HCEC 1CT (cell line): ENCODE results near the gene LPIN1.
A peak's percentile ranks its signal among the peaks of the same experiment; 100 is the strongest.

Source experiments
- DNase-seq: peaks from one replicate; pipeline ENCODE4 v3.0.0-alpha.2; 2017

LPIN1 gene, protein sequence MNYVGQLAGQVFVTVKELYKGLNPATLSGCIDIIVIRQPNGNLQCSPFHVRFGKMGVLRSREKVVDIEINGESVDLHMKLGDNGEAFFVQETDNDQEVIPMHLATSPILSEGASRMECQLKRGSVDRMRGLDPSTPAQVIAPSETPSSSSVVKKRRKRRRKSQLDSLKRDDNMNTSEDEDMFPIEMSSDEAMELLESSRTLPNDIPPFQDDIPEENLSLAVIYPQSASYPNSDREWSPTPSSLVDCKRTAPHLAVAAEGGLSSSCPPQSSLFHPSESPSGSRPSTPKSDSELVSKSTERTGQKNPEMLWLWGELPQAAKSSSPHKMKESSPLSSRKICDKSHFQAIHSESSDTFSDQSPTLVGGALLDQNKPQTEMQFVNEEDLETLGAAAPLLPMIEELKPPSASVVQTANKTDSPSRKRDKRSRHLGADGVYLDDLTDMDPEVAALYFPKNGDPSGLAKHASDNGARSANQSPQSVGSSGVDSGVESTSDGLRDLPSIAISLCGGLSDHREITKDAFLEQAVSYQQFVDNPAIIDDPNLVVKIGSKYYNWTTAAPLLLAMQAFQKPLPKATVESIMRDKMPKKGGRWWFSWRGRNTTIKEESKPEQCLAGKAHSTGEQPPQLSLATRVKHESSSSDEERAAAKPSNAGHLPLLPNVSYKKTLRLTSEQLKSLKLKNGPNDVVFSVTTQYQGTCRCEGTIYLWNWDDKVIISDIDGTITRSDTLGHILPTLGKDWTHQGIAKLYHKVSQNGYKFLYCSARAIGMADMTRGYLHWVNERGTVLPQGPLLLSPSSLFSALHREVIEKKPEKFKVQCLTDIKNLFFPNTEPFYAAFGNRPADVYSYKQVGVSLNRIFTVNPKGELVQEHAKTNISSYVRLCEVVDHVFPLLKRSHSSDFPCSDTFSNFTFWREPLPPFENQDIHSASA

DNA sequence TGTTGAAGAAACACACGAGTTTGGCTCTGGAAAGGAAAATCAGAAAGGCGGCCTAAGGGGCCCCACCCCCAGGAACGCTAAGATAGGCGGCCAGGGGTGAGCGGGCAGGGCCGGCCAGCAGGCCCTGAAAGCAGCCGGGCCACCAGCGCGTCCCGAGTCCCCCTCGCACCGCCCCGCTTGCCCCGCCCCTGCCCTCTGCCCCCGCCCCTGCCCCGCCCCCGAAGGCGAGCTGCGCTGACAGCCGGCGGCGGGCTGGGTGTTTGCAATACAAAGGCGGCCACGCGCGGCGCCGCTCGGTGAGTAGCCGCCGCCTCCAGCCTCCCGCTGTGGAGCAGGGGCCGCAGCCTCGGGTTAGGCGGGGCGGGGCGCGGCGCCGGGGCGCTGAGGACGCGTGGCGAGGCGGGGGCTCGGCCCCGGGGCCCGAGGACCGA lies at the start of gene LPIN1:
Gene LPIN1 (plus strand): TSS at position 257 of the 431 bp plus-strand sequence. CDS start 18,910 bp downstream, outside the sequence.
- DNase-seq: peak; percentile 87

DNA sequence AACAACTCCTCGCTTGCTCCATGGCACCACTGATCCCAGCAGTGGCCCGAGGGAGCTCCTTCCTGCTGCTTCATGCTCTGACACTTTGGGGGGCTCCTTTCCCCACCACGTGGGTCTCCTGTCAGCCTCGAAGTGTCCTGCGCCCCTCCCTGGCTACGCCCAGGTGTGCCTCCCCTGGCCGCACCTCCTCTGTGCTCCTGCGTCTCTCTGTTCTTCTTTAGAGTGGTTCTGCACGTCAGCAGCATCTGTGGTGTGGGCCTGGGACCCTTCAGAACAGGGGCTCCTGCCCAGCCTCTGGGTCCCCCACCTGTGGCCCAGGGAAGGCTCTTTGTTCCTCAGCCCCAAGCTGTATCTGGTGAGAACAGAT lies 49.7 kb upstream of the LPIN1 start:
- DNase-seq: no peak

GRCh38 chr2:11697103-11697871 lies 49.1 kb upstream of the LPIN1 start:
- DNase-seq: peak; percentile 86

DNA sequence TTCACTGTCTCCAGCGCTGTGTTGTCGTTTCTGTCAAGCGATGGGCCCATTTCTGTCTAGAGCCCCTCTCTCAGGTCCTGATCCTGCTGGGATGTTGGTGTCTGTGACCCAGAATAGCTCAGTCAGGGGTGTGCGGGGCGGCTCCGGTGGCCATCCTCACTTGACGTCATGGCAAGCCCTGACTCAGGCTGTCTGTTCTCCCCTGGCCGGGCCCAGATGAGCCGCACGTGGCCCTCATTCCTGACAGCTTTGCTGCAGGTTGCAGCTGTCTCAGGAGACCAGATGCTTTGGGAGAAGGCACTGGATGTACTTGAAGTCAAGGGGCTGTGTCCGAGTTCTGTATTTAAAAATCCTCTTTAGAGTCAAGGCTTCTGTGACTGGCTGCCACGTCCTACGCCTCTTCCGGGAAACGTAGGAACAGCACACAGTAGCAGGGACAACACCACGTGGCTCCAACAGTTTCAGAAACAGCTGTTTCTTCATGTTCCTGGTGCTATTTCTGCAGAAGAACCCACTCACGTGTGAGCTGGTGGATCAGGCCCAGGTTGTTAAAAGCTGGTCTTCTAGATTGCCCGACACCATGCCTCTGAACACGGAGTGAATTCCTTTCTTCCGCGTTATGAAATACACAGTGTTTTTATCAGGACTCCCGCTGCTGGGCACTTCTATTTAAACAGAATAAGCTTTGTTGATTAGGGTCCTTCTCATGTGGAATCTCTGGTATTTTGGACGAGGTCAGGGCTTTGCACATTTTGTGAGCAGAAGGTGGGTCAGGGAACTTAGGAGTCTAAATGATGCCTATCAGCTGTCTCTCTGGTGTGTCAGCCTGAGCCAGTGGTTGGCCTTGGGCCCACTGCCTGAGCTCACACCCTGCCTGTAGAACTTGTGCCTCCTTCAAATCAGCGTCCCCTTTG lies 48.2 kb upstream of the LPIN1 start:
- peak; percentile 90 for DNase-seq

DNA sequence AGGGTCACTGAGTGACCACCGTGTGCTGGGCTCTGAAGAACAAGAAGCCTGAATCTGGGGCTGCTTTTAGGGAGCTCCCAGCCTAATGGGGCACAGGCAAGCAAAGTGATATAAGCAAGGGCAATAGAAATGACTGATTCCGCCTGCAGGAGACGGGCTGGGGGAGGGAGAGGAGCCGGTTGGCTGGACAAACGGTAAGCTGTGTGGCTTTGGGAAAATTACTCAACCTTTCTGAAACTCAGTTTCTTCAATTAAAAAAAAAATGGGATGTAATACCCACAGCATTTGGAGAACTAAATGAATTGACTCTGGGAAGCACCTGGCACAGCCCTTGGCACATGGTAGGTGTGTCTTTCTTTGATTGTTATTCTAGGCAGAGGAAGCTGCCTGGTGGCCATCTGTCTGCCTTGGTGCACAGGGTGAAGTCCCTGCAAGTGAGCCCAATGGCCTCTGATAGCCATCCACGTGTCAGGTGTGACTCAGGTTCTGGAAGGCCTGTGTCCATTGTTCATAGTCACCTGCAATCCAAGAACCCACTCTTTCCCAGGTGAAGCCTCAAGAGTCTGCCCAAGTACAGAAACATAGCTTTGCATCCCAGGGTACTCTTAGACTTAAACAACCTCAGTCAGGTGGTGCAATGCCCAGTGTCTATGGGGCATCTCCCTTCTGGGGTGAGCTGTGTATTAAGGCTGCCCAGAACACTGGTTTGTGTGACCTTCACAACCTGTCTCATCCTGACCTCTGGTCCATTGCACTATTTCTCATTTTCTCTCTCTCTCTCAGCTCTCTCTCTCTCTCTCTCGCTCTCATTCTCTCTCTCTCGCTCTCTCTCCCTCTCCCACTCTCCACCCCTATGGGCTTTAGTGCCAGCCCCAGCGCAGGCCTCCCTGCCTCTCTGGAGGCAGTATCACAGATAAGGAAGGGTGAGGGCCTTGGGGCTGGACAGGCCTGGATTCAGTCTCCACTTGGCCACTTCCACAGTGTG lies 46.5 kb upstream of the LPIN1 start:
- no peak for DNase-seq

DNA sequence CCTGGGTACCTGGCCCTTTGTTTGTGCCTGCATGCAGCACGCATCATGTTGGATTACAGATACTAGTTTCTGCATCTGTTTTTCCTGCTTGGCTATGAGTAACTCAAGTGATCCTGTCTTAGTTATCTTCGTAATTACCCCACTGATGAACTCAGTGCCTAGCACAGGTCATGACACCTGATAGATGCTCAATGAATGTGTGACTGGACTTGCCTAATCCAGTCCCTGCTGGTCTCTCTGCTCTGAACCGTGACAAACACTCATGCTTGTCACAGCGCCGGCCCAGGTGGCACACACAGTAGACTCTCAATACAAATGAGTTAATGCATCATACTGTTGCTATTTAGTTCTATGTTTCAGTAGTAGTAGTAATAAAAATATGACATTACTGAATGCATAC lies 45.2 kb upstream of the LPIN1 start:
- DNase-seq: no peak

DNA sequence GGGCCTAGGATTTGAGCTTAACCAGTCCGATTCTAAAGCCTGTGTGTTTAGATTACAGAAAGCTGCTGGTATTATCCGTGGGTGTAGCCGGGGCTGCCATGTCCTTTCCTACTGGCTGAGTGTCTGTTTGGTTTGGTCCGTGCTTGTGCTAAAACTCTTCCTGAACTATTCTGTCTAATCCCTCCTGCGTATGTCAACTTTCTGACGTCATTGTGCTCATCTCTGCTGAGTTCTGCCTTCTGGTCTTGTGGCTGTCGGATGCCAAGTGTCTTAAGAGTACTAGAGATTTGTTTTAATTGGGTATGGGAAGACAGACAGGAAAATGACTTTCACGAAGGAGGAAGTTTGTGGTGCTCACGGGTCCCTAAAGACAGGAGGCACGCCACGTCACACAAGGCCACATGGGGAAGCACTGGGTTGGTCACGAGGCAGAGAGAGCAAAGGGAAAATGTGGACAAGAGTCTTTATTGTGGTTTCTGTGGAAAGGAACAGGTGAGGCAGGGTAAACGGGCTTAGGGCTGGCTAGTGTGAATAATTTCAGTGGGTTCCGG lies 44.6 kb upstream of the LPIN1 start:
- DNase-seq: peak; percentile 46

- DNase-seq: no peak
These were observed 43.5 kb upstream of the LPIN1 start for GRCh38 chr2:11702946-11703345.

DNA sequence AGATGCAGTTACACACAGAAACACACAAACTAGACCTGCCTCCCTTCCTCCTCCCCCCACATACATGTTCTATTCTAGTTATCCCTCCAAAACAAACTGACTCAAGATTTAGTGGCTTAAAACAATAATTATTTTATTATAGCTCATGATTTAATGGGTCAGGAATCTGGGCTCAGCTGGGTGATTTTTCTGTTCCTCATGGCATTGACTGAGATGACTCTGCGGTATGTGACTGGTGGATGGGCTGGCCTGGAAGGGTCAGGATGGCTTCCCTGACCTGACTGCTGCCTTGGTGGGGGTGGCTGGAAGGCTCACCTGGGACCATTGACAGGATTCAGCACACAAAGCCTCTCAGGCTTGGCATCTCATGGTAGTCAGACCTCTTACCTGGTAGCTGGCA lies 42.7 kb upstream of the LPIN1 start:
- DNase-seq: peak; percentile 73

GRCh38 chr2:11705063-11705462 lies 41.4 kb upstream of the LPIN1 start:
- DNase-seq: no peak

DNA sequence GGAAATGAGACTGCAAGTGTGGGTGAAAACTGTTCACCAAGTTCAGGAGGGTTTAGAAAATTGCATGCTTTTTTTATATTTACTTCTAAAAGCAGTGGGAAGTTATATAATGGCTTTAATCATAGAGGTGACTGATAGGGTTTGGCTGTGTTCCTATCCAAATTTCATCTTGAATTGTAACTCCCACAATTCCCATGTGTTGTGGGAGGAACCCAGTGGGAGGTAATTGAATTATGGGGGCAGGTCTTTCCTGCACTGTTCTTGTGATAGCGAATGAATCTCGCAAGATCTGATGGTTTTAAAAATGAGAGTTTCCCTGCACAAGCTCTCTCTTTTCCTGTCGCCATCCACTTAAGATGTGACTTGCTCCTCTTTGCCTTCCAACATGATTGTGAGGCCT lies 40.7 kb upstream of the LPIN1 start:
- no peak for DNase-seq

DNA sequence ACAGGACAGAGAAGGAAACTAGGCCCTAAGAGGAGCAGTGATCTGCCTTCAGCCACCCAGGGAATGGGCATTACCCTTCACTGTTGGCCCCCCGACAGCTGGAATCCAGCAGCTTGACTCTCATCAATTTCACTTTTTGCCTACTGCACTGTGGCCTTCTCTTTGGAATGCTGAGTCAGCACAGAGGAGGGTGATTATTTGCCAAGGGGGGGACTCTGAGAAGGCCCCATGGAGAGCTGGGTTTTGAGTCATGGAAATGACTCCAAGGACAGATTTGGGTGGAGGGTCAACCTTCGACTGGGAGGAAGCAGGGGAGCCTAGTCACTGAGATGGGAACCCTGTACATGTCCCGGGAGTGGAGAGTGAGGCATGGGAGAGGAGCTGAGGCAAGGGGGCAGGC lies 38.3 kb upstream of the LPIN1 start:
- DNase-seq: peak; percentile 18

GRCh38 chr2:11709293-11709692 lies 37.1 kb upstream of the LPIN1 start:
- DNase-seq: no peak

GRCh38 chr2:11710210-11710609 lies 36.2 kb upstream of the LPIN1 start:
- DNase-seq: peak; percentile 72

- DNase-seq: no peak
These were observed 35.6 kb upstream of the LPIN1 start for GRCh38 chr2:11710632-11711353.

GRCh38 chr2:11711354-11711716 lies 35.1 kb upstream of the LPIN1 start:
- DNase-seq: no peak

DNA sequence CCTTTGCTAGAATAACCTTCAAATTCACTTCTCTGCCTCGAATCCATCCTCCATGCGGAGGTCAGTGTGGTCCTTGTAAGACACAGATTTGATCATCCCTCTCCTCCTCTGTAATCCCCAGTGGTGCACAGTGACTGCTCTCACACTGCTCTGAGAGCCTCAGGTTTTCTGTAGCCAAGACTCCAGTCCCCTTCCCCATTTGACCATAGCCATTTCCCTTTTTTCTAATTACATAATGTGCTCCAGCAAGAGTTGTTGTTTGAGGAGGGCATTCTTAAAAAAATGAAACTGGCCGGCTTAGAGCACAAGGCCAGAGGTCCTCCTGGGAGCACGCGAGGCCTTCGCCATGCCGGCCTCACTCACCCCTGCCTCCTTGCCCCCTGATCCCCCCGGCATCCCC lies 34.7 kb upstream of the LPIN1 start:
- DNase-seq: no peak

DNA sequence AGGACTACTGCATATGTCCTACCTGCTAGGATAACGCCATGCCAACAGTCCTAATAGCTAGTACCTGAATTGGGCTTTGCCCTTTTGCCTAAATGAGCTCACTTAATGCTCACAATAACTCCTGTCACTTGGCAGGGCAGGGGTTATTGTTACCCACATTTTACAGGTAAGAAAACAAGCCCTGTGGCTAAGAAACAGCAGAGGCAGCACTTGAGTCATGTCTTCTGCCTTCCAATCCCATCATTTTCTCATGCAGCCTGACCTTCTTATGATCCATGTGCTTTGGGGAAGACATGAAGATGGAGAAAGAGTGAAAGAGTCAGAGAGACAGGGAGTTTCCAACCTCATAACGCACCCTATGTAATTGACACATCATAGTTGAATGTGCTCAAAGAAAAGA lies 33.6 kb upstream of the LPIN1 start:
- no peak for DNase-seq

DNA sequence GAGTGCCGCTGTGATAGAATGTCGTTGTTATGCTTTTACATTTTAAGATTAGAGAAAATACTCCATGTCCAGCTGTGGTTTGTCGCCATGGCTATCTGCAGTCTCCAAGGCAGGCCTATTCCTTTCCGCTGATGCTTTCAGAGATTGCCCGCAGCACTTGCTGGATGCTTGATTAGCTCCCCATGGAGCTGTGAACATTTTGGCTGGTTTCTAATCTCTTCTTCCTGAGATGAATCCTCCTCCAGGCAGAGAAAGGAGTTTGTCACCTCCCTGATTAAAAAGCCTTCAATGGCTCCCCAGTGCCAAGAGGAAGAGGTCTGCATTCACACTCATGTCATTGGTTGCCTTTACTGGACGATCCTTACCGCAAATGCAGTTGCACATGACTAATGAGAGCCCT lies 32.6 kb upstream of the LPIN1 start:
- DNase-seq: no peak
